HCT116 (cell line): ENCODE results near the gene HEXIM1.

ENCODE experiments used
- CTCF ChIP-seq, 3 experiments: fragments of 200-600 bp in 1 of 3; sonication (generic) in 1 of 3; IDR thresholded peaks in 2 of 3; conservative IDR thresholded peaks in 1 of 3; 2 replicates each; pipeline ENCODE4 v1.5.1; 2012 to 2017; ENCODE audit warnings: low read depth in 2 of 3, low read length in 2 of 3, antibody characterized with exemption in 1 of 3, borderline replicate concordance in 1 of 3, control low read depth in 1 of 3, mild to moderate bottlenecking in 1 of 3, mixed read lengths in 1 of 3, mixed run types in 1 of 3, moderate library complexity in 1 of 3; ENCODE audit not compliant: insufficient read depth in 1 of 3
- JUND ChIP-seq: IDR thresholded peaks from 2 replicates; pipeline ENCODE4 v1.6.1; 2012
- POLR2AphosphoS5 ChIP-seq: IDR thresholded peaks from 2 replicates; pipeline ENCODE4 v1.6.1; 2011; ENCODE audit warnings: mild to moderate bottlenecking, low read depth, low read length, moderate library complexity

DNA sequence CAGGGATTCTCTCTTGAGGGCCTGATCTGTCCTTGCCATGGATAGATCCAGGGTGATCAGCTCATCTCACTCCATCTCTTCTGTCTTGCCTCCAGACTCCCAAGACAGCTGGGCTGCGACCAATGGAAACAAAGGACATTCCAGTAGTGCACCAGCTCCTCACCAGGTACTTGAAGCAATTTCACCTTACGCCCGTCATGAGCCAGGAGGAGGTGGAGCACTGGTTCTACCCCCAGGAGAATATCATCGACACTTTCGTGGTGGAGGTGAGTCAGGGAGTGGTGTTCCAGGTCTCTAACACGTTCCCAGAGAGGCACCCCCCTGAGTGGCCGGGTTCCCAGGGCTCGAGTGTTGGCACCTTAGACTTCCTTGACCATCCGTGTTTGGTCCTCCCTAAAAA lies 45.4 kb upstream of the HEXIM1 start:
- TF ChIP-seq CTCF (IDR thresholded peaks at IDR 0.05 in 2 of 3, conservative IDR thresholded peaks at IDR 0.05 in 1 of 3; ENCODE audit: borderline replicate concordance in 1 of 3, insufficient read depth in 1 of 3, low read depth in 2 of 3, low read length in 2 of 3) (no peak), POLR2AphosphoS5 (no peak), JUND (no peak)
